IMR-90 (cell line): ENCODE results near the gene SOBP.

Experiments
- BHLHE40 ChIP-seq: fragments of 150-350 bp; IDR thresholded peaks from 2 replicates; pipeline ENCODE4 v1.6.1; 2016; ENCODE audit warnings: mild to moderate bottlenecking, low read depth, low read length
- CEBPB ChIP-seq: IDR thresholded peaks from 2 replicates; pipeline ENCODE4 v1.6.1; 2012; ENCODE audit warnings: low read depth, low read length, improper control_type of control experiment
- CHD1 ChIP-seq: IDR thresholded peaks from 2 replicates; pipeline ENCODE4 v1.6.1; 2012; ENCODE audit warnings: low read depth, low read length, improper control_type of control experiment
- CTCF ChIP-seq: conservative IDR thresholded peaks from 2 replicates; pipeline ENCODE4 v1.5.1; 2012; ENCODE audit warnings: mild to moderate bottlenecking, low read depth, low read length, improper control_type of control experiment
- ELK1 ChIP-seq: fragments of 150-350 bp; IDR thresholded peaks from 2 replicates; pipeline ENCODE4 v1.6.1; 2016; ENCODE audit warnings: low read depth, mild to moderate bottlenecking, low read length, moderate library complexity, borderline replicate concordance
- FOS ChIP-seq: fragments of 150-350 bp; IDR thresholded peaks from 2 replicates; pipeline ENCODE4 v1.6.1; 2016; ENCODE audit warnings: low read depth, low read length
- MAZ ChIP-seq: IDR thresholded peaks from 2 replicates; pipeline ENCODE4 v1.6.1; 2012; ENCODE audit warnings: low read depth, mild to moderate bottlenecking, low read length, improper control_type of control experiment, moderate library complexity, borderline replicate concordance
- MXI1 ChIP-seq: IDR thresholded peaks from 2 replicates; pipeline ENCODE4 v1.6.1; 2012; ENCODE audit warnings: low read depth, mild to moderate bottlenecking, low read length, moderate library complexity, borderline replicate concordance
- POLR2A ChIP-seq: IDR thresholded peaks from 2 replicates; pipeline ENCODE4 v1.6.1; 2012; ENCODE audit warnings: mild to moderate bottlenecking, low read depth, low read length
- RAD21 ChIP-seq: IDR thresholded peaks from 2 replicates; pipeline ENCODE4 v1.6.1; 2012; ENCODE audit warnings: low read length, improper control_type of control experiment
- RCOR1 ChIP-seq: IDR thresholded peaks from 2 replicates; pipeline ENCODE4 v1.6.1; 2012; ENCODE audit warnings: mild to moderate bottlenecking, low read length, improper control_type of control experiment; ENCODE audit not compliant: insufficient replicate concordance
- RFX5 ChIP-seq: IDR thresholded peaks from 2 replicates; pipeline ENCODE4 v1.8.0; 2012; ENCODE audit warnings: low read depth, mild to moderate bottlenecking, low read length, moderate library complexity
- SMC3 ChIP-seq: fragments of 150-350 bp; IDR thresholded peaks from 2 replicates; pipeline ENCODE4 v1.6.1; 2016; ENCODE audit warnings: low read depth, mild to moderate bottlenecking, antibody characterized with exemption, low read length, moderate library complexity
- USF2 ChIP-seq: fragments of 150-350 bp; IDR thresholded peaks from 2 replicates; pipeline ENCODE4 v1.6.1; 2017; ENCODE audit warnings: mild to moderate bottlenecking, antibody characterized with exemption, low read length, low read depth

GRCh38 chr6:107638493-107638892, 148.6 kb downstream of the SOBP start:
- TF ChIP-seq CTCF (no peak), POLR2A (no peak), RAD21 (no peak), MAZ (no peak), MXI1 (no peak), RFX5 (no peak), CEBPB (no peak), RCOR1 (no peak), ELK1 (no peak), BHLHE40 (no peak), SMC3 (no peak), CHD1 (no peak), USF2 (no peak), FOS (no peak)
